CD8-positive, alpha-beta memory T cell (primary cell): ENCODE results near the gene PDXDC1. TPM values are rescaled to one million over a fixed set of nuclear protein-coding genes. Genes with fewer than 3 reads are reported as not detected.
"Not testable (repeated sequence)": the region's sequence is repeated elsewhere in the genome, so short reads cannot be mapped to it uniquely, and the experiment has no call there.

ENCODE experiments used
- CTCF ChIA-PET: fragments of 350-600 bp; sonication (Branson Sonifier 250); formaldehyde crosslinking; loops from one replicate; lab custom pipeline; 2021; ENCODE audit warnings: antibody characterized with exemption; lab: Charles Lee
- POLR2A ChIA-PET: fragments of 350-600 bp; sonication (Branson Sonifier 250); formaldehyde crosslinking; loops from one replicate; lab custom pipeline; 2021; ENCODE audit warnings: antibody characterized with exemption; lab: Charles Lee
- DNase-seq, 5 donors: peaks; one replicate each; pipeline versions ENCODE4 v3.0.0 to v3.0.0-alpha.2; 2020 to 2022; ENCODE audit warnings: mixed read lengths in 1 of 5
- H3K27ac ChIP-seq: one replicate; pipeline ENCODE4 v1.7.0; 2013; ENCODE audit warnings: low read depth, mild to moderate bottlenecking, low read length, moderate library complexity
- H3K27me3 ChIP-seq: 2 replicates; pipeline ENCODE4 v1.7.0; 2013; ENCODE audit warnings: low read length, mild to moderate bottlenecking; ENCODE audit not compliant: insufficient read depth, poor library complexity, severe bottlenecking
- H3K36me3 ChIP-seq: 2 replicates; pipeline ENCODE4 v1.7.0; 2013; ENCODE audit warnings: mild to moderate bottlenecking, low read length, moderate library complexity; ENCODE audit not compliant: insufficient read depth
- H3K4me1 ChIP-seq: 2 replicates; pipeline ENCODE4 v1.7.0; 2013; ENCODE audit warnings: mild to moderate bottlenecking, low read length, moderate library complexity; ENCODE audit not compliant: insufficient read depth
- H3K4me3 ChIP-seq: 2 replicates; pipeline ENCODE4 v1.7.0; 2013; ENCODE audit warnings: mild to moderate bottlenecking, low read length
- H3K9me3 ChIP-seq: 2 replicates; pipeline ENCODE4 v1.7.0; 2013; ENCODE audit warnings: mild to moderate bottlenecking, low read length
- H3K27ac Mint-ChIP-seq, 8 donors: one replicate each; pipeline ENCODE4 v1.8.0; 2020 to 2021; ENCODE audit warnings: mixed read lengths in 8 of 8, mild to moderate bottlenecking in 6 of 8, inconsistent platforms in 3 of 8, moderate library complexity in 3 of 8
- H3K27me3 Mint-ChIP-seq, 2 donors: one replicate each; pipeline ENCODE4 v1.8.0; 2020 to 2021; ENCODE audit warnings: mixed read lengths in 2 of 2, mild to moderate bottlenecking in 1 of 2, moderate library complexity in 1 of 2
- H3K36me3 Mint-ChIP-seq, 3 donors: one replicate each; pipeline ENCODE4 v1.8.0; 2020 to 2021; ENCODE audit warnings: mixed read lengths in 3 of 3, inconsistent platforms in 1 of 3, mild to moderate bottlenecking in 1 of 3
- H3K4me1 Mint-ChIP-seq, 3 donors: one replicate each; pipeline ENCODE4 v1.8.0; 2020 to 2021; ENCODE audit warnings: mixed read lengths in 3 of 3, inconsistent platforms in 1 of 3, mild to moderate bottlenecking in 1 of 3
- H3K4me3 Mint-ChIP-seq, 7 donors: one replicate each; pipeline ENCODE4 v1.8.0; 2020 to 2021; ENCODE audit warnings: mixed read lengths in 7 of 7, mild to moderate bottlenecking in 6 of 7, moderate library complexity in 4 of 7, inconsistent platforms in 2 of 7
- H3K9me3 Mint-ChIP-seq, 5 donors: one replicate each; pipeline ENCODE4 v1.8.0; 2020 to 2022; ENCODE audit warnings: mixed read lengths in 5 of 5, mild to moderate bottlenecking in 3 of 5, moderate library complexity in 2 of 5, inconsistent platforms in 1 of 5
- polyA plus RNA-seq: library from polyadenylated mRNA; unstranded; fragments of 300-500 nt; fragmentation: Illumina TruSeq; gene quantifications from one replicate; pipeline ENCODE4 v1.2.3, GENCODE V29; 2021
- total RNA-seq, 2 experiments: library from RNA; stranded (reverse); gene quantifications; one replicate each; pipeline ENCODE4 v1.2.3, GENCODE V29; 2021

The PDXDC1 gene
- total and polyA plus RNA-seq, 3 experiments from 2014 or later: 39.5 to 58.5 (median 55.5) TPM

- POLR2A ChIA-PET: no interaction called here
Measured at GRCh38 chr16:15049581-15050180, 74.9 kb downstream of the PDXDC1 start.

GRCh38 chr16:15050440-15050839 lies 75.6 kb downstream of the PDXDC1 start:
- H3K27ac Mint-ChIP-seq, H3K27ac ChIP-seq, H3K27me3 ChIP-seq, H3K9me3 ChIP-seq, H3K36me3 ChIP-seq, POLR2A ChIA-PET, H3K9me3 Mint-ChIP-seq, H3K4me1 ChIP-seq, DNase-seq, H3K27me3 Mint-ChIP-seq, H3K4me3 ChIP-seq: not testable (repeated sequence)
- CTCF ChIA-PET: interaction anchor here (1.2 kb wide), 1 partner anchor 28 kb away, joined by 3 read pairs; no protein-coding TSS in a partner anchor
- Mint-ChIP-seq H3K4me3 (peak overlapping the region in 1 of 7 donors; percentile 28), H3K36me3 (peaks cover 0 to 21% (median 8%) of the 10 kb centered on the region in 3 donors), H3K4me1 (peaks cover 14 to 34% (median 22%) of the 10 kb centered on the region in 3 donors)

More at GRCh38 chr16:15049581-15050180, 74.9 kb downstream of the PDXDC1 start:
- no peaks in the 10 kb centered on the region for H3K27me3 Mint-ChIP-seq
- H3K9me3 Mint-ChIP-seq: no peaks in the 10 kb centered on the region
- H3K27ac Mint-ChIP-seq: no peak overlapping the region
- no peak overlapping the region for H3K27ac ChIP-seq
- peaks cover 3% of the 10 kb centered on the region for H3K4me1 ChIP-seq
- peaks cover 10 to 28% (median 17%) of the 10 kb centered on the region in 3 donors for H3K4me1 Mint-ChIP-seq
- no peaks in the 10 kb centered on the region for H3K9me3 ChIP-seq
- DNase-seq: no peak
- H3K27me3 ChIP-seq: no peaks in the 10 kb centered on the region
- H3K36me3 ChIP-seq: peaks cover 5% of the 10 kb centered on the region
- H3K36me3 Mint-ChIP-seq: peaks cover 0 to 20% (median 8%) of the 10 kb centered on the region in 3 donors
- H3K4me3 Mint-ChIP-seq: no peak overlapping the region
- CTCF ChIA-PET: interaction anchor here (1.2 kb wide), 1 partner anchor 28 kb away, joined by 3 read pairs; no protein-coding TSS in a partner anchor
- H3K4me3 ChIP-seq: no peak overlapping the region

GRCh38 chr16:15051387-15051951 lies 76.6 kb downstream of the PDXDC1 start:
- POLR2A ChIA-PET: no interaction called here
- Mint-ChIP-seq H3K9me3 (no peaks in the 10 kb centered on the region), H3K4me3 (peak overlapping the region in 1 of 7 donors; percentile 22), H3K27ac (no peak overlapping the region), H3K36me3 (peaks cover 0 to 12% (median 6%) of the 10 kb centered on the region in 3 donors), H3K27me3 (no peaks in the 10 kb centered on the region), H3K4me1 (peaks cover 15 to 39% (median 22%) of the 10 kb centered on the region in 3 donors)
- Histone ChIP-seq H3K9me3 (no peaks in the 10 kb centered on the region), H3K27ac (no peak overlapping the region), H3K4me1 (peaks cover 8% of the 10 kb centered on the region), H3K36me3 (peaks cover 5% of the 10 kb centered on the region), H3K27me3 (no peaks in the 10 kb centered on the region), H3K4me3 (no peak overlapping the region)
- CTCF ChIA-PET: no interaction called here
- no peak for DNase-seq

- Mint-ChIP-seq H3K27ac (peak overlapping the region in 1 of 8 donors; percentile 57), H3K4me1 (peaks cover 15 to 41% (median 28%) of the 10 kb centered on the region in 3 donors), H3K9me3 (no peaks in the 10 kb centered on the region), H3K36me3 (peaks cover 0 to 2% (median 0%) of the 10 kb centered on the region in 3 donors), H3K27me3 (no peaks in the 10 kb centered on the region), H3K4me3 (no peak overlapping the region)
- H3K27me3 ChIP-seq: no peaks in the 10 kb centered on the region
- ChIA-PET CTCF (interaction anchor here (0.6 to 1.1 kb wide), 2 partner anchors 13 to 22 kb away, joined by 3 read pairs; no protein-coding TSS in a partner anchor), POLR2A (no interaction called here)
- no peak overlapping the region for H3K27ac ChIP-seq
- no peak for DNase-seq
- H3K4me1 ChIP-seq: peaks cover 8% of the 10 kb centered on the region
- no peaks in the 10 kb centered on the region for H3K36me3 ChIP-seq
- H3K4me3 ChIP-seq: no peak overlapping the region
- H3K9me3 ChIP-seq: no peaks in the 10 kb centered on the region
Measured at GRCh38 chr16:15052747-15053476, 78.1 kb downstream of the PDXDC1 start.

- peak overlapping the region in 3 of 8 donors; percentile 82 to 88 (median 84) for H3K27ac Mint-ChIP-seq
- no peaks in the 10 kb centered on the region for H3K27me3 Mint-ChIP-seq
- H3K4me1 ChIP-seq: peaks cover 8% of the 10 kb centered on the region
- no peaks in the 10 kb centered on the region for H3K9me3 ChIP-seq
- peak overlapping the region; percentile 1 to 95 (median 90) for H3K4me3 Mint-ChIP-seq
- peaks cover 15 to 41% (median 28%) of the 10 kb centered on the region in 3 donors for H3K4me1 Mint-ChIP-seq
- ChIA-PET POLR2A (no interaction called here), CTCF (no interaction called here)
- H3K36me3 ChIP-seq: no peaks in the 10 kb centered on the region
- no peak overlapping the region for H3K27ac ChIP-seq
- H3K36me3 Mint-ChIP-seq: peaks cover 0 to 5% (median 0%) of the 10 kb centered on the region in 3 donors
- no peak overlapping the region for H3K4me3 ChIP-seq
- H3K9me3 Mint-ChIP-seq: no peaks in the 10 kb centered on the region
- no peaks in the 10 kb centered on the region for H3K27me3 ChIP-seq
- no peak for DNase-seq
Measured at GRCh38 chr16:15053904-15054303, 79.1 kb downstream of the PDXDC1 start.

GRCh38 chr16:15054357-15055140 lies 79.7 kb downstream of the PDXDC1 start:
- peak overlapping the region; percentile 77 for H3K4me3 ChIP-seq
- H3K4me1 Mint-ChIP-seq: peaks cover 15 to 40% (median 28%) of the 10 kb centered on the region in 3 donors

GRCh38 chr16:15055141-15056053 lies 80.6 kb downstream of the PDXDC1 start:
- H3K27ac ChIP-seq: peak overlapping the region; percentile 59
- peaks cover 8% of the 10 kb centered on the region for H3K4me1 ChIP-seq
- H3K27me3 ChIP-seq: no peaks in the 10 kb centered on the region
- ChIA-PET CTCF (no interaction called here), POLR2A (no interaction called here)
- no peaks in the 10 kb centered on the region for H3K9me3 ChIP-seq
- no peaks in the 10 kb centered on the region for H3K36me3 ChIP-seq
- peaks cover 15 to 32% (median 23%) of the 10 kb centered on the region in 3 donors for H3K4me1 Mint-ChIP-seq
- DNase-seq: peak in 4 of 5 donors; percentile 68 to 89 (median 84)
- H3K27me3 Mint-ChIP-seq: no peaks in the 10 kb centered on the region
- peak overlapping the region; percentile 47 to 93 (median 88) for H3K27ac Mint-ChIP-seq
- H3K9me3 Mint-ChIP-seq: no peaks in the 10 kb centered on the region
- H3K4me3 Mint-ChIP-seq: peak overlapping the region; percentile 87 to 95 (median 90)
- H3K4me3 ChIP-seq: peak overlapping the region; percentile 77
- H3K36me3 Mint-ChIP-seq: peaks cover 0 to 19% (median 0%) of the 10 kb centered on the region in 3 donors

More at GRCh38 chr16:15054357-15055140, 79.7 kb downstream of the PDXDC1 start:
- H3K9me3 Mint-ChIP-seq: no peaks in the 10 kb centered on the region
- H3K27me3 Mint-ChIP-seq: no peaks in the 10 kb centered on the region
- Histone ChIP-seq H3K27me3 (no peaks in the 10 kb centered on the region), H3K27ac (no peak overlapping the region), H3K4me1 (peaks cover 8% of the 10 kb centered on the region), H3K36me3 (no peaks in the 10 kb centered on the region), H3K9me3 (no peaks in the 10 kb centered on the region)
- DNase-seq: no peak
- ChIA-PET POLR2A (no interaction called here), CTCF (no interaction called here)
- H3K4me3 Mint-ChIP-seq: peak overlapping the region; percentile 87 to 95 (median 90)
- H3K36me3 Mint-ChIP-seq: peaks cover 0 to 11% (median 0%) of the 10 kb centered on the region in 3 donors
- H3K27ac Mint-ChIP-seq: peak overlapping the region in 7 of 8 donors; percentile 74 to 93 (median 88)
